Measurements from ENCODE around the gene COPS2.

- TF ChIP-seq EZH2 (IDR thresholded peaks at IDR 0.05; ENCODE audit: borderline replicate concordance, low read length) (no peak), CTCF (conservative IDR thresholded peaks at IDR 0.05 in 1 of 2, IDR thresholded peaks at IDR 0.05 in 1 of 2; ENCODE audit: extremely low read depth in 1 of 2, insufficient read depth in 1 of 2, low read depth in 1 of 2, low read length in 2 of 2) (no peak)
Measured at GRCh38 chr15:49168016-49168415, 12.6 kb upstream of the COPS2 start.

Measured in mammary epithelial cell (primary cell).